C4-2B (cell line): Measurements from ENCODE around the gene C1RL.

Experiments
- ZFX ChIP-seq: fragments of 450-650 bp; IDR thresholded peaks from 2 replicates; pipeline ENCODE4 v1.6.1; 2017
- TF ChIP-seq, protein P1 (sequence below): fragments of 450-650 bp; conservative IDR thresholded peaks from 2 replicates; pipeline ENCODE4 v1.5.1; 2017; ENCODE audit warnings: mild to moderate bottlenecking

DNA sequence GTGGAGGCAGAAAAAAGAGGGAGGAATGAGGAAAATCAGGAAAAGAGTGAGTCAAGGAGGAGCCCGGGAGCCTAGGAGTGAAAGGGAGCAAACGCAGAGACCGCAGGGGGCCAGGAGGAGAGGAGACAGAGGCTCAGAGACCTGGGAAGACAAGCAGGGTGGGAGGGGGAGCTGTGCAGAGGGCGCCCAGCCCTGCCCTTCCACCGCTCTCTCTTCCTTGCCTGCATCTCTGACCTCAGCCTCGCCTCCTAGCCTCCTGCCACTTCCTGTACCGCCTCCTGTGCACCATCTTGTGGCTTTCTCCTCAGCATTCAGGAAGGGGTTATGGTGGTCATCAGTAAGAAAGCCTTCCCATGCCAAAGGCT lies 22.5 kb upstream of the C1RL start:
- TF ChIP-seq, protein P1, sequence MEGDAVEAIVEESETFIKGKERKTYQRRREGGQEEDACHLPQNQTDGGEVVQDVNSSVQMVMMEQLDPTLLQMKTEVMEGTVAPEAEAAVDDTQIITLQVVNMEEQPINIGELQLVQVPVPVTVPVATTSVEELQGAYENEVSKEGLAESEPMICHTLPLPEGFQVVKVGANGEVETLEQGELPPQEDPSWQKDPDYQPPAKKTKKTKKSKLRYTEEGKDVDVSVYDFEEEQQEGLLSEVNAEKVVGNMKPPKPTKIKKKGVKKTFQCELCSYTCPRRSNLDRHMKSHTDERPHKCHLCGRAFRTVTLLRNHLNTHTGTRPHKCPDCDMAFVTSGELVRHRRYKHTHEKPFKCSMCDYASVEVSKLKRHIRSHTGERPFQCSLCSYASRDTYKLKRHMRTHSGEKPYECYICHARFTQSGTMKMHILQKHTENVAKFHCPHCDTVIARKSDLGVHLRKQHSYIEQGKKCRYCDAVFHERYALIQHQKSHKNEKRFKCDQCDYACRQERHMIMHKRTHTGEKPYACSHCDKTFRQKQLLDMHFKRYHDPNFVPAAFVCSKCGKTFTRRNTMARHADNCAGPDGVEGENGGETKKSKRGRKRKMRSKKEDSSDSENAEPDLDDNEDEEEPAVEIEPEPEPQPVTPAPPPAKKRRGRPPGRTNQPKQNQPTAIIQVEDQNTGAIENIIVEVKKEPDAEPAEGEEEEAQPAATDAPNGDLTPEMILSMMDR, result no peak
- TF ChIP-seq ZFX, result no peak
